LoVo (cell line): Measurements from ENCODE around the gene LIN52.

Experiments used
- DNase-seq: peaks from one replicate; pipeline ENCODE4 v3.0.0-alpha.2; 2016; ENCODE audit warnings: low spot score

The LIN52 gene

GRCh38 chr14:74194506-74195274, 109.9 kb downstream of the LIN52 start:
- DNase-seq, result no peak

- DNase-seq, result no peak
Observed at GRCh38 chr14:74195623-74196022, 110.9 kb downstream of the LIN52 start.

- DNase-seq, result no peak
Observed at GRCh38 chr14:74198441-74199234, 113.9 kb downstream of the LIN52 start.

GRCh38 chr14:74202113-74202512, 117.4 kb downstream of the LIN52 start:
- DNase-seq, result no peak

GRCh38 chr14:74203639-74204038, 118.9 kb downstream of the LIN52 start:
- no peak for DNase-seq

GRCh38 chr14:74204491-74204890, 119.7 kb downstream of the LIN52 start:
- no peak for DNase-seq

- no peak for DNase-seq
Observed at GRCh38 chr14:74205882-74206281, 121.1 kb downstream of the LIN52 start.

GRCh38 chr14:74207943-74208342, 123.2 kb downstream of the LIN52 start:
- no peak for DNase-seq

- DNase-seq, result no peak
Observed at GRCh38 chr14:74208642-74209041, 123.9 kb downstream of the LIN52 start.

- no peak for DNase-seq
Observed at GRCh38 chr14:74211945-74212580, 127.3 kb downstream of the LIN52 start.

- no peak for DNase-seq
Observed at GRCh38 chr14:74213907-74214803, 129.4 kb downstream of the LIN52 start.

GRCh38 chr14:74216671-74217070, 131.9 kb downstream of the LIN52 start:
- no peak for DNase-seq

GRCh38 chr14:74217672-74218448, 133.1 kb downstream of the LIN52 start:
- DNase-seq, result peak; percentile 78

- no peak for DNase-seq
Observed at GRCh38 chr14:74218462-74218861, 133.7 kb downstream of the LIN52 start.

- no peak for DNase-seq
Observed at GRCh38 chr14:74219277-74220205, 134.8 kb downstream of the LIN52 start.

- no peak for DNase-seq
Observed at GRCh38 chr14:74220991-74221390, 136.2 kb downstream of the LIN52 start.

- no peak for DNase-seq
Observed at GRCh38 chr14:74221741-74222140, 137.0 kb downstream of the LIN52 start.

GRCh38 chr14:74223016-74223415, 138.3 kb downstream of the LIN52 start:
- no peak for DNase-seq

- peak; percentile 44 for DNase-seq
Observed at GRCh38 chr14:74231784-74232183, 147.0 kb downstream of the LIN52 start.

- no peak for DNase-seq
Observed at GRCh38 chr14:74235017-74235416, 150.3 kb downstream of the LIN52 start.
